Panc1 (cell line): ENCODE data around the gene SLC48A1.

Experiments
- POLR2AphosphoS5 ChIP-seq: IDR thresholded peaks from 2 replicates; pipeline ENCODE4 v1.6.1; 2012; ENCODE audit warnings: mild to moderate bottlenecking, low read depth, low read length, moderate library complexity
- SIN3A ChIP-seq: IDR thresholded peaks from 2 replicates; pipeline ENCODE4 v1.6.1; 2012; ENCODE audit warnings: low read depth, mild to moderate bottlenecking, low read length, moderate library complexity, borderline replicate concordance; ENCODE audit not compliant: insufficient read depth
- TCF7L2 ChIP-seq: IDR thresholded peaks from 2 replicates; pipeline ENCODE4 v1.6.1; 2011; ENCODE audit warnings: mild to moderate bottlenecking, low read depth, low read length, inconsistent platforms
- TF ChIP-seq, protein P1 (sequence below): fragments of 450-650 bp; IDR thresholded peaks from 2 replicates; pipeline ENCODE4 v1.5.1; 2017; ENCODE audit warnings: mild to moderate bottlenecking
- TF ChIP-seq, protein P2 (sequence below), 2 experiments: IDR thresholded peaks; 2 replicates each; pipeline ENCODE4 v1.6.1; 2011 to 2012; ENCODE audit warnings: low read depth in 2 of 2, control low read depth in 1 of 2, low read length in 1 of 2, mild to moderate bottlenecking in 1 of 2, moderate library complexity in 1 of 2; ENCODE audit not compliant: insufficient read depth in 1 of 2

DNA sequence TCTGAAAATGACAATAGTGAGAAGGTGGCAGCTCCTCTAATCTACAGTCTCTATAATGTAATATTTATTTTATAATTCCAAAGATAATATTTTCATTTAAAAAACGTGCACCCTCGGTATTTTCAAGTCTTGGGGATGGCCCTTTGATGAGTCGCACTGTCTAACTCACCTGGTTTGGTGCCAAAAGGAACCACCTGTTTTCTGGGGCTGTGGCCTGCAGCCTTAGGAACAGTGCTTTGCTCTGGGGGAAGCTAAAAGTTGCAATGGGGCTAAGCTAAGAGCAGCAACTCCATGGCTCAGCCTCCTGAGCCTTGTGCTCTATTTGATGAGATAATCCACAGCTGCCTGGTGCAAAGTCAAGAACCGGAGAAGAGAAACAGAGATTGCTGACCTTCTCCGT is 41.3 kb upstream of the SLC48A1 start:
- TF ChIP-seq, protein P1, sequence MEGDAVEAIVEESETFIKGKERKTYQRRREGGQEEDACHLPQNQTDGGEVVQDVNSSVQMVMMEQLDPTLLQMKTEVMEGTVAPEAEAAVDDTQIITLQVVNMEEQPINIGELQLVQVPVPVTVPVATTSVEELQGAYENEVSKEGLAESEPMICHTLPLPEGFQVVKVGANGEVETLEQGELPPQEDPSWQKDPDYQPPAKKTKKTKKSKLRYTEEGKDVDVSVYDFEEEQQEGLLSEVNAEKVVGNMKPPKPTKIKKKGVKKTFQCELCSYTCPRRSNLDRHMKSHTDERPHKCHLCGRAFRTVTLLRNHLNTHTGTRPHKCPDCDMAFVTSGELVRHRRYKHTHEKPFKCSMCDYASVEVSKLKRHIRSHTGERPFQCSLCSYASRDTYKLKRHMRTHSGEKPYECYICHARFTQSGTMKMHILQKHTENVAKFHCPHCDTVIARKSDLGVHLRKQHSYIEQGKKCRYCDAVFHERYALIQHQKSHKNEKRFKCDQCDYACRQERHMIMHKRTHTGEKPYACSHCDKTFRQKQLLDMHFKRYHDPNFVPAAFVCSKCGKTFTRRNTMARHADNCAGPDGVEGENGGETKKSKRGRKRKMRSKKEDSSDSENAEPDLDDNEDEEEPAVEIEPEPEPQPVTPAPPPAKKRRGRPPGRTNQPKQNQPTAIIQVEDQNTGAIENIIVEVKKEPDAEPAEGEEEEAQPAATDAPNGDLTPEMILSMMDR = no peak
- TF ChIP-seq, protein P2, sequence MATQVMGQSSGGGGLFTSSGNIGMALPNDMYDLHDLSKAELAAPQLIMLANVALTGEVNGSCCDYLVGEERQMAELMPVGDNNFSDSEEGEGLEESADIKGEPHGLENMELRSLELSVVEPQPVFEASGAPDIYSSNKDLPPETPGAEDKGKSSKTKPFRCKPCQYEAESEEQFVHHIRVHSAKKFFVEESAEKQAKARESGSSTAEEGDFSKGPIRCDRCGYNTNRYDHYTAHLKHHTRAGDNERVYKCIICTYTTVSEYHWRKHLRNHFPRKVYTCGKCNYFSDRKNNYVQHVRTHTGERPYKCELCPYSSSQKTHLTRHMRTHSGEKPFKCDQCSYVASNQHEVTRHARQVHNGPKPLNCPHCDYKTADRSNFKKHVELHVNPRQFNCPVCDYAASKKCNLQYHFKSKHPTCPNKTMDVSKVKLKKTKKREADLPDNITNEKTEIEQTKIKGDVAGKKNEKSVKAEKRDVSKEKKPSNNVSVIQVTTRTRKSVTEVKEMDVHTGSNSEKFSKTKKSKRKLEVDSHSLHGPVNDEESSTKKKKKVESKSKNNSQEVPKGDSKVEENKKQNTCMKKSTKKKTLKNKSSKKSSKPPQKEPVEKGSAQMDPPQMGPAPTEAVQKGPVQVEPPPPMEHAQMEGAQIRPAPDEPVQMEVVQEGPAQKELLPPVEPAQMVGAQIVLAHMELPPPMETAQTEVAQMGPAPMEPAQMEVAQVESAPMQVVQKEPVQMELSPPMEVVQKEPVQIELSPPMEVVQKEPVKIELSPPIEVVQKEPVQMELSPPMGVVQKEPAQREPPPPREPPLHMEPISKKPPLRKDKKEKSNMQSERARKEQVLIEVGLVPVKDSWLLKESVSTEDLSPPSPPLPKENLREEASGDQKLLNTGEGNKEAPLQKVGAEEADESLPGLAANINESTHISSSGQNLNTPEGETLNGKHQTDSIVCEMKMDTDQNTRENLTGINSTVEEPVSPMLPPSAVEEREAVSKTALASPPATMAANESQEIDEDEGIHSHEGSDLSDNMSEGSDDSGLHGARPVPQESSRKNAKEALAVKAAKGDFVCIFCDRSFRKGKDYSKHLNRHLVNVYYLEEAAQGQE (IDR thresholded peaks at IDR 0.05; ENCODE audit: insufficient read depth in 1 of 2, low read depth in 2 of 2, low read length in 1 of 2) = no peak
- no peak for TF ChIP-seq SIN3A
- TF ChIP-seq TCF7L2 = no peak
- TF ChIP-seq POLR2AphosphoS5 = no peak
